VCaP (cell line): Measurements from ENCODE around the gene MYO7A.

ENCODE experiments used
- H3K27ac ChIP-seq: fragments of 450-650 bp; 2 replicates; pipeline ENCODE4 v1.5.1; 2017
- TF ChIP-seq, protein P1 (sequence below): fragments of 450-650 bp; conservative IDR thresholded peaks from 2 replicates; pipeline ENCODE4 v1.5.1; 2017; ENCODE audit warnings: mild to moderate bottlenecking, moderate library complexity

The MYO7A gene

DNA sequence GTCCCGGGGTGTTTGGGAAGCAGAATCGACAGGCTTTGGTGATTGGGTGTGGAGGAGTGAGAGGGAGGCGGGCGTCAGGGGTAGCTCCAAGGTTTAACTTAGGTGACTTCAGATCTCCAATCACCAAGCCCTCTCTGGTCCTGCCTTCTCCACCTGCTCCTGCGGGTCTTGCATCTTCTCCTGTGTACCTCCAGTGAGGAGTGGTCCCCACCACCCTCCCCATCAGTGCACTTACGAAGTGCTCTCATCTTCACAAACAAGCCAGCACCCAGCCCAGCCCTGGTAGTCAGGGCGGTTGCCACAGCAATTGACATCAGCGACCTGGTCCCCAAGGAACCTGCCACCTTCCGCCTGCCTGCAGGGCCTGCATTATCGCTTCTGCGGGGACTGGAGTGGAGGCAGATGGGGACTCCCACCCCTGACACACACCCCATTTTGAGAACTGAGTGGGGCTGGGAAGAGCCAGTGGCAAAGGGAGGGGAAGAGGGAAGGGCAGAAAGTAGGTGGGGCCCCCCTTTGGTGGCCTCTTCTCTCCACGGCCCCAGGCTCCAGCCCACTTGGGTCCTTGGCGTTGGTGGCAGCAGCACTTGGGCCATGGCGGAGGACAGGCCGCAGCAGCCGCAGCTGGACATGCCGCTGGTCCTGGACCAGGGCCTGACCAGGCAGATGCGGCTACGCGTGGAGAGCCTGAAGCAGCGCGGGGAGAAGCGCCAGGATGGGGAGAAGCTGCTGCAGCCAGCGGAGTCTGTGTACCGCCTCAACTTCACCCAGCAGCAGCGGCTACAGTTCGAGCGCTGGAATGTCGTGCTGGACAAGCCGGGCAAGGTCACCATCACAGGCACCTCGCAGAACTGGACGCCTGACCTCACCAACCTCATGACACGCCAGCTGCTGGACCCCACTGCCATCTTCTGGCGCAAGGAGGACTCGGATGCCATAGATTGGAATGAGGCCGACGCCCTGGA, 25.5 kb upstream of the MYO7A start, which contains the start of gene OMP:
Gene OMP, plus strand, starts transcription at position 595 of the 965 bp plus-strand sequence. Its CDS starts 0 bp downstream, at position 595.
- TF ChIP-seq, protein P1, sequence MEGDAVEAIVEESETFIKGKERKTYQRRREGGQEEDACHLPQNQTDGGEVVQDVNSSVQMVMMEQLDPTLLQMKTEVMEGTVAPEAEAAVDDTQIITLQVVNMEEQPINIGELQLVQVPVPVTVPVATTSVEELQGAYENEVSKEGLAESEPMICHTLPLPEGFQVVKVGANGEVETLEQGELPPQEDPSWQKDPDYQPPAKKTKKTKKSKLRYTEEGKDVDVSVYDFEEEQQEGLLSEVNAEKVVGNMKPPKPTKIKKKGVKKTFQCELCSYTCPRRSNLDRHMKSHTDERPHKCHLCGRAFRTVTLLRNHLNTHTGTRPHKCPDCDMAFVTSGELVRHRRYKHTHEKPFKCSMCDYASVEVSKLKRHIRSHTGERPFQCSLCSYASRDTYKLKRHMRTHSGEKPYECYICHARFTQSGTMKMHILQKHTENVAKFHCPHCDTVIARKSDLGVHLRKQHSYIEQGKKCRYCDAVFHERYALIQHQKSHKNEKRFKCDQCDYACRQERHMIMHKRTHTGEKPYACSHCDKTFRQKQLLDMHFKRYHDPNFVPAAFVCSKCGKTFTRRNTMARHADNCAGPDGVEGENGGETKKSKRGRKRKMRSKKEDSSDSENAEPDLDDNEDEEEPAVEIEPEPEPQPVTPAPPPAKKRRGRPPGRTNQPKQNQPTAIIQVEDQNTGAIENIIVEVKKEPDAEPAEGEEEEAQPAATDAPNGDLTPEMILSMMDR = no peak
- no peak within 1 kb of the TSS for H3K27ac ChIP-seq

DNA sequence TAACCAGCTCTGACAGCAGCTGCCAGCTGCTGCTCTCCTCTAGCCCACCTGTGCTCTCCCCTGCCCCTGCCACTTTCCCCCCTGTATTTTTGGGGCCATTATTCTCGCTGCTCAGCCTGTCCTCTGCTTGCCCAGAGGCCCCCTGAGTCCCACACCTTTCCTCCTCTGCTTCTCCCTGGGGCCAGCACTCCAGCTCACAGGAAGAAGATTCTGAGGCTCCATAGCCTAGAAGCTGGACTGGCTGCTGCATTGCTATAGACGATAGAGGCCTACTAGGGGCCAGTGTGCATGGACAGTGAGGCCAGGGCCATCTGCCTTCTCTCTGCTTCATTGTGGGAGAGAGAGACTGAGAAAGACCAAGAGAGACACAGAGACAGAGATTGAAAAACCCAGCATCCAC, 24.7 kb upstream of the MYO7A start:
- TF ChIP-seq, protein P1 = no peak
- H3K27ac ChIP-seq = no peak overlapping the region

DNA sequence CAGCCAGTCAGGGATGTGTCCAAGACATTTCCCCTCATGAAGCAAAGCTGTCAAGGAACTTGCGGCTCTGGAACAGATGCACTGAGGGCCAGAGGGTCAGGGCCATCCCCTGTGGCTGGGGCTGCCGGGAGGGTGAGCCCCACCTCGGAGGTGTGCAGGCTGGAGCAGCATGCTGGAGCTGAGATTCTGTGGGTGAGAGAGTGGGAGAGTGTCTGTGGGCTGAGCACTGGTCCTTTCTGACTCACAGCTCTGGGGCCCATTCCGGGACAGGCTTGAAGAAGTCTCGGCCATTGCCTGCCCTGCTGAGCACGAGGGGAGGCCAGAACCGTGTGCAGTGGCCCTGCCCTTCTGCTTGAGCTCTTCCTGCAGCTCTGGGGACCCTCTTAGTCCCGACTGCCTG, 23.3 kb upstream of the MYO7A start:
- TF ChIP-seq, protein P1 = no peak
- H3K27ac ChIP-seq = no peak overlapping the region

GRCh38 chr11:77106321-77106720, 21.7 kb upstream of the MYO7A start:
- TF ChIP-seq, protein P1 = no peak
- H3K27ac ChIP-seq = no peak overlapping the region

GRCh38 chr11:77106759-77107158, 21.3 kb upstream of the MYO7A start:
- TF ChIP-seq, protein P1 = no peak
- H3K27ac ChIP-seq = no peak overlapping the region

- H3K27ac ChIP-seq = no peak overlapping the region
- TF ChIP-seq, protein P1 = no peak
Observed at GRCh38 chr11:77107950-77108349, 20.1 kb upstream of the MYO7A start.

GRCh38 chr11:77108436-77108835, 19.6 kb upstream of the MYO7A start:
- TF ChIP-seq, protein P1 = no peak
- no peak overlapping the region for H3K27ac ChIP-seq
